ENCODE measurements around the gene MED15.

DNA sequence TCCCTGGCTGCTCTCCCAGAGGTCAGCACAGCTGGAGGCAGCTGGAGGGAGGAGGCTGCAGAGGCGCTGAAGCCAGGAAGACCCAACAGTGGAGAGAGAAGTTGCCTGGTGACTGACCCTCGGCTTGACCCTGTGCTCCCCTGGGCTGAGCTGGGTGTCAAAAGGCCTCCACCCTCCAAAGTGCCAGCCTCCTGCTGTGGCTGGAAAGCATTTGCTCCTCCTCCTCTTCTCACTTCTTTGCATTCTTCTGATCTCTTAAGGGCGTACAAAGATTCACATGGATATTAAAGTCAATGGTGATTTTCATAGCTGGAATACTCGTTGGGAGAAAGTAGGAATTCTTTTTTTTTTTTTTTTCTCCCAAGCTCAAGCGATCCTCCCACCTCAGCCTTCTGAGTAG lies 91.7 kb downstream of the MED15 start:
- TF ChIP-seq, protein P1, sequence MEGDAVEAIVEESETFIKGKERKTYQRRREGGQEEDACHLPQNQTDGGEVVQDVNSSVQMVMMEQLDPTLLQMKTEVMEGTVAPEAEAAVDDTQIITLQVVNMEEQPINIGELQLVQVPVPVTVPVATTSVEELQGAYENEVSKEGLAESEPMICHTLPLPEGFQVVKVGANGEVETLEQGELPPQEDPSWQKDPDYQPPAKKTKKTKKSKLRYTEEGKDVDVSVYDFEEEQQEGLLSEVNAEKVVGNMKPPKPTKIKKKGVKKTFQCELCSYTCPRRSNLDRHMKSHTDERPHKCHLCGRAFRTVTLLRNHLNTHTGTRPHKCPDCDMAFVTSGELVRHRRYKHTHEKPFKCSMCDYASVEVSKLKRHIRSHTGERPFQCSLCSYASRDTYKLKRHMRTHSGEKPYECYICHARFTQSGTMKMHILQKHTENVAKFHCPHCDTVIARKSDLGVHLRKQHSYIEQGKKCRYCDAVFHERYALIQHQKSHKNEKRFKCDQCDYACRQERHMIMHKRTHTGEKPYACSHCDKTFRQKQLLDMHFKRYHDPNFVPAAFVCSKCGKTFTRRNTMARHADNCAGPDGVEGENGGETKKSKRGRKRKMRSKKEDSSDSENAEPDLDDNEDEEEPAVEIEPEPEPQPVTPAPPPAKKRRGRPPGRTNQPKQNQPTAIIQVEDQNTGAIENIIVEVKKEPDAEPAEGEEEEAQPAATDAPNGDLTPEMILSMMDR (conservative IDR thresholded peaks at IDR 0.05), result no peak
- no peak for TF ChIP-seq EZH2 (IDR thresholded peaks at IDR 0.05; ENCODE audit: low read depth)

Measured in PC-9 (cell line).